H1 (cell line): ENCODE data around the gene DISC1. TPM values are rescaled to one million over a fixed set of nuclear protein-coding genes. Genes with fewer than 3 reads are reported as not detected.
A peak's percentile ranks its signal among the peaks of the same experiment; 100 is the strongest.

Experiments
- CTCF ChIA-PET: fragments of 300-600 bp; sonication (Branson Sonifier 250); formaldehyde crosslinking; loops from one replicate; lab custom pipeline; 2021; ENCODE audit not compliant: partially characterized antibody; lab: Charles Lee
- POLR2A ChIA-PET: fragments of 300-600 bp; sonication (Branson Sonifier 250); formaldehyde crosslinking; loops from one replicate; lab custom pipeline; 2021; ENCODE audit warnings: inconsistent platforms; ENCODE audit not compliant: partially characterized antibody; lab: Charles Lee
- DNase-seq, 2 experiments: peaks; one replicate each; pipeline versions ENCODE4 v3.0.0 to v3.0.0-alpha.2; 2010 to 2022; ENCODE audit warnings: low spot score in 2 of 2, low read depth in 1 of 2, mixed read lengths in 1 of 2
- FAIRE-seq: peaks from 2 replicates; lab custom pipeline; 2011; peaks lifted over from hg19 to GRCh38; lab: Jason Lieb, UNC
- H2AFZ ChIP-seq: 2 replicates; pipeline ENCODE4 v1.8.1; 2012; ENCODE audit warnings: low read length, inconsistent platforms
- H2AK5ac ChIP-seq: 2 replicates; pipeline ENCODE4 v1.6.1; 2013; ENCODE audit warnings: low read depth, low read length
- H2BK120ac ChIP-seq: replicated peaks from 2 replicates; pipeline ENCODE3; 2013; ENCODE audit warnings: low read depth, low read length, inconsistent platforms
- H2BK12ac ChIP-seq: 2 replicates; pipeline ENCODE4 v1.6.1; 2013; ENCODE audit warnings: low read depth, low read length
- H2BK15ac ChIP-seq: 2 replicates; pipeline ENCODE4 v1.6.1; 2013; ENCODE audit warnings: low read length
- H2BK20ac ChIP-seq: 2 replicates; pipeline ENCODE4 v1.6.1; 2013; ENCODE audit warnings: low read length
- H2BK5ac ChIP-seq: 2 replicates; pipeline ENCODE4 v1.6.1; 2013; ENCODE audit warnings: low read depth, low read length
- H3K14ac ChIP-seq: 2 replicates; pipeline ENCODE4 v1.6.1; 2013; ENCODE audit warnings: inconsistent platforms; ENCODE audit not compliant: insufficient read length
- H3K18ac ChIP-seq: 2 replicates; pipeline ENCODE4 v1.6.1; 2013; ENCODE audit warnings: low read length; ENCODE audit errors: extremely low read depth
- H3K23ac ChIP-seq: 2 replicates; pipeline ENCODE4 v1.6.1; 2013; ENCODE audit warnings: inconsistent platforms; ENCODE audit not compliant: insufficient read length
- H3K23me2 ChIP-seq: 2 replicates; pipeline ENCODE4 v1.6.1; 2013; ENCODE audit warnings: low read depth, low read length
- H3K27ac ChIP-seq: 2 replicates; pipeline ENCODE4 v1.6.1; 2011; ENCODE audit warnings: low read depth, low read length, inconsistent platforms
- H3K27me3 ChIP-seq, 4 experiments: replicated peaks in 1 of 4; 1 replicate in 1 of 4; 2 replicates in 3 of 4; pipeline versions ENCODE4 v1.6.1 to v1.8.1; 2011 to 2013; ENCODE audit warnings: low read length in 3 of 4, mild to moderate bottlenecking in 3 of 4, inconsistent platforms in 2 of 4, mixed read lengths in 2 of 4, moderate library complexity in 1 of 4; ENCODE audit not compliant: control insufficient read depth in 3 of 4, insufficient read depth in 3 of 4; ENCODE audit errors: extremely low read depth in 1 of 4
- H3K36me3 ChIP-seq, 4 experiments: 2 replicates each; pipeline versions ENCODE4 v1.6.1 to v1.8.1; 2011 to 2013; ENCODE audit warnings: mild to moderate bottlenecking in 4 of 4, low read length in 3 of 4, moderate library complexity in 2 of 4, control low read depth in 1 of 4, inconsistent platforms in 1 of 4; ENCODE audit not compliant: insufficient read depth in 4 of 4, control insufficient read depth in 2 of 4
- H3K4ac ChIP-seq: replicated peaks from 2 replicates; pipeline ENCODE3; 2013; ENCODE audit warnings: low read length, low read depth, mixed read lengths, inconsistent platforms; ENCODE audit not compliant: insufficient read length
- H3K4me1 ChIP-seq, 4 experiments: replicated peaks in 1 of 4; 1 replicate in 1 of 4; 2 replicates in 3 of 4; pipeline versions ENCODE4 v1.6.1 to v1.8.1; 2011 to 2013; ENCODE audit warnings: low read length in 3 of 4, inconsistent platforms in 2 of 4, mixed read lengths in 1 of 4; ENCODE audit not compliant: insufficient read depth in 4 of 4, control insufficient read depth in 3 of 4
- H3K4me2 ChIP-seq, 2 experiments: 2 replicates each; pipeline versions ENCODE4 v1.6.1 to v1.8.1; 2011 to 2013; ENCODE audit warnings: low read depth in 2 of 2, low read length in 2 of 2, control low read depth in 1 of 2, inconsistent platforms in 1 of 2, mild to moderate bottlenecking in 1 of 2; ENCODE audit not compliant: insufficient read depth in 1 of 2
- H3K4me3 ChIP-seq, 4 experiments: fragments of 200-600, 300-600 bp in 1 of 4; sonication (generic), shearing (Covaris generic), sonication (Bioruptor Twin) in 1 of 4; 2 replicates each; pipeline versions ENCODE4 v1.5.1 to v1.8.1; 2011 to 2016; ENCODE audit warnings: low read length in 4 of 4, low read depth in 3 of 4, control low read depth in 2 of 4, inconsistent platforms in 2 of 4, mild to moderate bottlenecking in 2 of 4, mixed read lengths in 1 of 4, moderate library complexity in 1 of 4; ENCODE audit not compliant: insufficient read depth in 2 of 4; ENCODE audit errors: extremely low read depth in 1 of 4
- H3K56ac ChIP-seq: replicated peaks from 2 replicates; pipeline ENCODE3; 2013; ENCODE audit warnings: low read depth, mild to moderate bottlenecking, mixed read lengths, low read length, inconsistent platforms; ENCODE audit not compliant: insufficient read length
- H3K79me1 ChIP-seq: 2 replicates; pipeline ENCODE4 v1.6.1; 2013; ENCODE audit warnings: low read depth, low read length, control low read depth
- H3K79me2 ChIP-seq, 2 experiments: 2 replicates each; pipeline versions ENCODE4 v1.6.1 to v1.8.1; 2012 to 2013; ENCODE audit warnings: low read length in 2 of 2, mild to moderate bottlenecking in 2 of 2, inconsistent platforms in 1 of 2; ENCODE audit not compliant: insufficient read depth in 2 of 2, control insufficient read depth in 1 of 2
- H3K9ac ChIP-seq, 4 experiments: replicated peaks in 1 of 4; 1 replicate in 1 of 4; 2 replicates in 3 of 4; pipeline versions ENCODE4 v1.6.1 to v1.8.1; 2011 to 2013; ENCODE audit warnings: low read depth in 3 of 4, low read length in 3 of 4, control low read depth in 2 of 4, mild to moderate bottlenecking in 2 of 4, moderate library complexity in 2 of 4, inconsistent platforms in 1 of 4; ENCODE audit errors: extremely low read depth in 1 of 4
- H3K9me3 ChIP-seq, 2 experiments: 2 replicates each; pipeline versions ENCODE4 v1.6.1 to v1.8.1; 2012 to 2013; ENCODE audit warnings: mild to moderate bottlenecking in 2 of 2, moderate library complexity in 2 of 2, control low read depth in 1 of 2, inconsistent platforms in 1 of 2, low read depth in 1 of 2, low read length in 1 of 2, mixed read lengths in 1 of 2; ENCODE audit not compliant: insufficient read depth in 2 of 2
- H4K20me1 ChIP-seq, 2 experiments: replicated peaks in 1 of 2; 2 replicates each; pipeline versions ENCODE3 to v1.8.1; 2011 to 2013; ENCODE audit warnings: inconsistent platforms in 2 of 2, low read length in 2 of 2, mild to moderate bottlenecking in 1 of 2; ENCODE audit not compliant: insufficient read depth in 2 of 2, control insufficient read depth in 1 of 2
- H4K5ac ChIP-seq: 2 replicates; pipeline ENCODE4 v1.6.1; 2013; ENCODE audit warnings: low read length, low read depth, mixed read lengths, inconsistent platforms; ENCODE audit not compliant: insufficient read length
- H4K8ac ChIP-seq: 2 replicates; pipeline ENCODE4 v1.8.0; 2013; ENCODE audit warnings: mild to moderate bottlenecking, moderate library complexity, low read length, inconsistent platforms; ENCODE audit not compliant: insufficient read depth; ENCODE audit errors: extremely low read depth
- H4K91ac ChIP-seq: replicated peaks from 2 replicates; pipeline ENCODE3; 2013; ENCODE audit warnings: low read length, mixed read lengths, inconsistent platforms; ENCODE audit not compliant: insufficient read length
- BACH1 ChIP-seq: IDR thresholded peaks from 2 replicates; pipeline ENCODE4 v1.6.1; 2012; ENCODE audit warnings: low read length, improper control_type of control experiment
- BCL11A ChIP-seq, 2 experiments: IDR thresholded peaks; one replicate each; pipeline ENCODE4 v1.6.1; 2011; ENCODE audit warnings: low read depth in 2 of 2, low read length in 2 of 2, mild to moderate bottlenecking in 2 of 2
- CBX5 ChIP-seq: fragments of 300-800, 300-1000 bp; sonication (generic); IDR thresholded peaks from 2 replicates; pipeline ENCODE4 v1.7.1; 2016; ENCODE audit warnings: antibody characterized with exemption, low read length, low read depth
- GABPA ChIP-seq: IDR thresholded peaks from 2 replicates; pipeline ENCODE4 v1.6.1; 2011; ENCODE audit warnings: mild to moderate bottlenecking, low read length, moderate library complexity, borderline replicate concordance; ENCODE audit not compliant: insufficient read depth
- GTF2F1 ChIP-seq: IDR thresholded peaks from 2 replicates; pipeline ENCODE4 v1.6.1; 2012; ENCODE audit warnings: low read depth, low read length, improper control_type of control experiment, borderline replicate concordance
- HDAC6 ChIP-seq: IDR thresholded peaks from one replicate; pipeline ENCODE4 v1.7.1; 2012; ENCODE audit warnings: low read depth, mild to moderate bottlenecking, inconsistent platforms, low read length, moderate library complexity
- POLR2A ChIP-seq, 2 experiments: IDR thresholded peaks; 1 replicate in 1 of 2; 2 replicates in 1 of 2; pipeline ENCODE4 v1.6.1; 2011; ENCODE audit warnings: low read depth in 2 of 2, low read length in 2 of 2, mild to moderate bottlenecking in 2 of 2; ENCODE audit errors: control extremely low read depth in 1 of 2
- RNF2 ChIP-seq: fragments of 200-900, 300-1000 bp; sonication (generic); IDR thresholded peaks from 2 replicates; pipeline ENCODE4 v1.7.1; 2016; ENCODE audit warnings: borderline replicate concordance, low read depth, mild to moderate bottlenecking, antibody characterized with exemption, low read length; ENCODE audit not compliant: poor library complexity, severe bottlenecking; ENCODE audit errors: missing control alignments
- SAP30 ChIP-seq: fragments of 300-600 bp; sonication (generic); IDR thresholded peaks from 2 replicates; pipeline ENCODE4 v1.7.1; 2012; ENCODE audit warnings: low read length, moderate library complexity, mild to moderate bottlenecking, inconsistent platforms; ENCODE audit not compliant: insufficient read depth, insufficient replicate concordance
- SIRT6 ChIP-seq: IDR thresholded peaks from one replicate; pipeline ENCODE4 v1.7.1; 2012; ENCODE audit warnings: low read length, inconsistent platforms
- WGBS, 2 experiments: shearing (Covaris generic) in 1 of 2; methylation state at CpG; one replicate each; pipeline versions ENCODE4 v1.1.6 to v1.1.7; 2013 to 2015; ENCODE audit warnings: low lambda C conversion rate in 2 of 2, mixed read lengths in 2 of 2, inconsistent platforms in 1 of 2, low coverage in 1 of 2, missing lambda C conversion rate in 1 of 2; ENCODE audit not compliant: insufficient replicate concordance in 2 of 2, insufficient coverage in 1 of 2, insufficient read length in 1 of 2; ENCODE audit errors: extremely low coverage in 1 of 2, missing lambda C conversion rate in 1 of 2; 5-methylcytosine and 5-hydroxymethylcytosine counted together
- polyA plus RNA-seq, 7 experiments: library from polyadenylated mRNA; depleted of rRNA in 3 of 7; stranded (reverse) in 5 of 7; unstranded in 2 of 7; fragments of >200 nt in 5 of 7; fragments of 200-250 nt in 2 of 7; gene quantifications; 1 replicate in 5 of 7; 2 replicates in 1 of 7; 4 replicates in 1 of 7; pipeline versions ENCODE4 v1.2.1 to v1.2.3, GENCODE V29; 2011 to 2013; ENCODE audit warnings: missing spikeins in 2 of 7, mixed read lengths in 2 of 7
- total RNA-seq: library from RNA; stranded (reverse); fragmentation: NEBNext Ultra II Directional; extraction: Animal tissue kit (Norgen Biotek cat#: 25700); gene quantifications from 2 replicates; pipeline ENCODE4 v1.2.1, GENCODE V29; 2021
- TF ChIP-seq, protein P1 (sequence below): IDR thresholded peaks from 2 replicates; pipeline ENCODE4 v1.6.1; 2012; ENCODE audit warnings: low read length, inconsistent platforms

The DISC1 gene
- total and polyA plus RNA-seq, 2 of the 8 experiments (the other 6 are each of a cell fraction or from before 2014, with no cell fraction given) = 1.1 to 3.5 TPM

GRCh38 chr1:232012773-232013386 is 386.3 kb downstream of the DISC1 start:
- Histone ChIP-seq H2BK120ac (no peak overlapping the region), H2BK15ac (0 out of 2 replicates have a peak overlapping the region, but pooled peaks have one; percentile 24), H2AFZ (no peak overlapping the region), H3K23ac (no peak overlapping the region), H3K14ac (no peak overlapping the region), H3K56ac (no peak overlapping the region), H3K9ac (no peak overlapping the region), H3K79me1 (no peaks in the 10 kb centered on the region), H3K4me1 (peaks cover 0 to 11% (median 1%) of the 10 kb centered on the region in 4 experiments; a peak in 4 of 7 replicates), H2AK5ac (no peak overlapping the region; the same call in 1 of the 2 replicates), H4K5ac (no peak overlapping the region), H2BK5ac (no peak overlapping the region), H3K4ac (no peak overlapping the region), H3K23me2 (no peaks in the 10 kb centered on the region), H3K9me3 (no peaks in the 10 kb centered on the region), H2BK12ac (peak overlapping the region; percentile 2; the same call in 1 of the 2 replicates), H3K4me2 (no peak overlapping the region), H4K8ac (no peak overlapping the region), H3K27me3 (no peaks in the 10 kb centered on the region), H2BK20ac (no peak overlapping the region; the same call in 1 of the 2 replicates), H3K4me3 (no peak overlapping the region), H3K79me2 (no peaks in the 10 kb centered on the region), H4K91ac (no peak overlapping the region), H3K36me3 (no peaks in the 10 kb centered on the region), H4K20me1 (no peaks in the 10 kb centered on the region), H3K27ac (no peak overlapping the region), H3K18ac (no peak overlapping the region)
- CTCF ChIA-PET = interaction anchor here (2.0 kb wide), 1 partner anchor 30 kb away, joined by 4 read pairs; no protein-coding TSS in a partner anchor
- 89% methylated on average over 10 of the region's 10 CpGs; no CpG with 5 or more reads in 1 of the 2 experiments for WGBS, 2 experiments
- DNase-seq (no peak), FAIRE-seq (no peak)
- POLR2A ChIA-PET = interaction anchor here (1.0 kb wide), 1 partner anchor 147 kb away, joined by 3 read pairs; no protein-coding TSS in a partner anchor
- TF ChIP-seq SAP30 = no peak
- no peak for TF ChIP-seq BCL11A (IDR thresholded peaks at IDR 0.05; ENCODE audit: low read depth in 2 of 2, low read length in 2 of 2)
- no peak for TF ChIP-seq BACH1
- no peak for TF ChIP-seq GABPA
- TF ChIP-seq SIRT6 = no peak
- no peak for TF ChIP-seq GTF2F1
- no peak for TF ChIP-seq RNF2
- no peak for TF ChIP-seq HDAC6
- TF ChIP-seq CBX5 = no peak
- TF ChIP-seq, protein P1, sequence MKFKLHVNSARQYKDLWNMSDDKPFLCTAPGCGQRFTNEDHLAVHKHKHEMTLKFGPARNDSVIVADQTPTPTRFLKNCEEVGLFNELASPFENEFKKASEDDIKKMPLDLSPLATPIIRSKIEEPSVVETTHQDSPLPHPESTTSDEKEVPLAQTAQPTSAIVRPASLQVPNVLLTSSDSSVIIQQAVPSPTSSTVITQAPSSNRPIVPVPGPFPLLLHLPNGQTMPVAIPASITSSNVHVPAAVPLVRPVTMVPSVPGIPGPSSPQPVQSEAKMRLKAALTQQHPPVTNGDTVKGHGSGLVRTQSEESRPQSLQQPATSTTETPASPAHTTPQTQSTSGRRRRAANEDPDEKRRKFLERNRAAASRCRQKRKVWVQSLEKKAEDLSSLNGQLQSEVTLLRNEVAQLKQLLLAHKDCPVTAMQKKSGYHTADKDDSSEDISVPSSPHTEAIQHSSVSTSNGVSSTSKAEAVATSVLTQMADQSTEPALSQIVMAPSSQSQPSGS = no peak
- TF ChIP-seq POLR2A (IDR thresholded peaks at IDR 0.05; ENCODE audit: control extremely low read depth in 1 of 2, low read depth in 2 of 2, low read length in 2 of 2) = no peak
